Trophoblast cell (in vitro differentiated cells and primary cell): ENCODE results near the gene SLC38A7.

Experiments used
- DNase-seq, 2 donors: peaks; one replicate each; pipeline ENCODE4 v3.0.0-alpha.2; 2016
- H2AFZ ChIP-seq: 2 replicates; pipeline ENCODE4 v1.6.1; 2013; ENCODE audit warnings: low read length, moderate library complexity, mild to moderate bottlenecking; ENCODE audit not compliant: insufficient read depth, poor library complexity
- H2AK5ac ChIP-seq: 2 replicates; pipeline ENCODE4 v1.6.1; 2013; ENCODE audit warnings: mild to moderate bottlenecking, low read length
- H2BK120ac ChIP-seq: 2 replicates; pipeline ENCODE4 v1.6.1; 2013; ENCODE audit warnings: low read length, mild to moderate bottlenecking, moderate library complexity; ENCODE audit not compliant: insufficient read depth, poor library complexity
- H2BK12ac ChIP-seq: 2 replicates; pipeline ENCODE4 v1.6.1; 2013; ENCODE audit warnings: mild to moderate bottlenecking, low read length, moderate library complexity
- H2BK5ac ChIP-seq: 2 replicates; pipeline ENCODE4 v1.6.1; 2013; ENCODE audit warnings: low read length, low read depth, moderate library complexity, mild to moderate bottlenecking; ENCODE audit not compliant: poor library complexity
- H3K14ac ChIP-seq: 2 replicates; pipeline ENCODE4 v1.6.1; 2013; ENCODE audit warnings: mild to moderate bottlenecking, low read length
- H3K18ac ChIP-seq: 2 replicates; pipeline ENCODE4 v1.6.1; 2013; ENCODE audit warnings: mild to moderate bottlenecking, low read length
- H3K23ac ChIP-seq: 2 replicates; pipeline ENCODE4 v1.6.1; 2013; ENCODE audit warnings: low read length
- H3K27ac ChIP-seq: 2 replicates; pipeline ENCODE4 v1.5.1; 2013; ENCODE audit warnings: low read depth, mild to moderate bottlenecking, inconsistent platforms, low read length, moderate library complexity
- H3K27me3 ChIP-seq: 2 replicates; pipeline ENCODE4 v1.6.1; 2013; ENCODE audit warnings: inconsistent platforms, mild to moderate bottlenecking, low read length, moderate library complexity; ENCODE audit not compliant: insufficient read depth
- H3K36me3 ChIP-seq, 2 experiments: 1 replicate in 1 of 2; 2 replicates in 1 of 2; pipeline ENCODE4 v1.6.1; 2013; ENCODE audit warnings: low read length in 2 of 2, mild to moderate bottlenecking in 2 of 2, moderate library complexity in 1 of 2; ENCODE audit not compliant: insufficient read depth in 2 of 2, control insufficient read depth in 1 of 2
- H3K4ac ChIP-seq: 2 replicates; pipeline ENCODE4 v1.6.1; 2013; ENCODE audit warnings: low read depth, mild to moderate bottlenecking, low read length, moderate library complexity
- H3K4me1 ChIP-seq, 2 experiments: 1 replicate in 1 of 2; 2 replicates in 1 of 2; pipeline ENCODE4 v1.6.1; 2013; ENCODE audit warnings: low read length in 2 of 2, mild to moderate bottlenecking in 2 of 2, moderate library complexity in 1 of 2; ENCODE audit not compliant: insufficient read depth in 2 of 2, control insufficient read depth in 1 of 2
- H3K4me2 ChIP-seq: 2 replicates; pipeline ENCODE4 v1.6.1; 2013; ENCODE audit warnings: inconsistent platforms, mild to moderate bottlenecking, low read length, moderate library complexity
- H3K4me3 ChIP-seq: 2 replicates; pipeline ENCODE4 v1.5.1; 2013; ENCODE audit warnings: mild to moderate bottlenecking, low read depth, low read length, inconsistent platforms
- H3K79me1 ChIP-seq: one replicate; pipeline ENCODE4 v1.6.1; 2013; ENCODE audit warnings: low read length
- H3K79me2 ChIP-seq: 2 replicates; pipeline ENCODE4 v1.6.1; 2013; ENCODE audit warnings: low read length, mild to moderate bottlenecking; ENCODE audit not compliant: control insufficient read depth, insufficient read depth, poor library complexity
- H3K9ac ChIP-seq: 2 replicates; pipeline ENCODE4 v1.6.1; 2013; ENCODE audit warnings: mild to moderate bottlenecking, low read length
- H3K9me3 ChIP-seq: 2 replicates; pipeline ENCODE4 v1.6.1; 2013; ENCODE audit warnings: low read depth, mild to moderate bottlenecking, control low read depth, inconsistent platforms, low read length; ENCODE audit not compliant: insufficient read depth
- H4K12ac ChIP-seq: 2 replicates; pipeline ENCODE4 v1.6.1; 2013; ENCODE audit warnings: low read depth, mild to moderate bottlenecking, low read length, moderate library complexity
- H4K8ac ChIP-seq: 2 replicates; pipeline ENCODE4 v1.6.1; 2013; ENCODE audit warnings: low read depth, mild to moderate bottlenecking, low read length, moderate library complexity
- H4K91ac ChIP-seq: one replicate; pipeline ENCODE4 v1.6.1; 2013; ENCODE audit warnings: low read depth, mild to moderate bottlenecking, low read length, moderate library complexity
- WGBS: extraction: QIAGEN DNeasy Blood & Tissue Kit; methylation state at CpG from one replicate; pipeline ENCODE4 v1.1.7; 2013; ENCODE audit warnings: missing lambda C conversion rate; ENCODE audit not compliant: insufficient read length, insufficient coverage; ENCODE audit errors: extremely low coverage; 5-methylcytosine and 5-hydroxymethylcytosine counted together

SLC38A7 gene

DNA sequence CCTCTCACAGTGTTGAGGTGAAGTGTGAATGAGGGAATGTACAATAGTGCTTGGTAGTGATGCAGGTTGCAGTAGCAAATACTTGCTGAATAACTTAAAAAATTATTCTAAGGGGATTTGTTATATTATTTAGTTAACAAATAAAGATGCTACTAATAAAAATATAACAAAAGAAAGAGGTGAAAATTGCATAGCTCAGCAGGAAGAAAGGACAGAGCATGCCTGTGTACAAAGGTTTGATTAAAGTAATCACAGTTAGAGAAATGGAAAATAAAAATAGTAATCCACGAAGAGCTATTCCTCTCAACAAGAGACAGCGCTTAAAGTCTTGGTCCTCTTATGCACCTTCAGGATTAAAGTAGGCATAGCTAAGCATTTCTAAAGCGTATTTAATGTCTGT lies 38.5 kb upstream of the SLC38A7 start:
- Histone ChIP-seq H3K4me3 (no peak overlapping the region), H2AK5ac (no peak overlapping the region), H3K23ac (no peak overlapping the region), H3K79me1 (no peaks in the 10 kb centered on the region), H2AFZ (no peak overlapping the region), H3K36me3 (peaks cover 23 to 26% of the 10 kb centered on the region in 2 experiments), H4K91ac (no peak overlapping the region), H4K8ac (no peak overlapping the region), H3K18ac (no peak overlapping the region), H3K4ac (no peak overlapping the region), H3K14ac (no peak overlapping the region), H3K4me1 (no peaks in the 10 kb centered on the region), H3K4me2 (no peak overlapping the region), H2BK12ac (no peak overlapping the region), H3K27me3 (no peaks in the 10 kb centered on the region), H2BK120ac (no peak overlapping the region), H3K9ac (no peak overlapping the region), H4K12ac (no peak overlapping the region), H2BK5ac (no peak overlapping the region), H3K27ac (no peak overlapping the region), H3K79me2 (no peaks in the 10 kb centered on the region), H3K9me3 (no peaks in the 10 kb centered on the region)
- WGBS = no CpG with 5 or more reads among the region's 3 CpGs
- no peak for DNase-seq

DNA sequence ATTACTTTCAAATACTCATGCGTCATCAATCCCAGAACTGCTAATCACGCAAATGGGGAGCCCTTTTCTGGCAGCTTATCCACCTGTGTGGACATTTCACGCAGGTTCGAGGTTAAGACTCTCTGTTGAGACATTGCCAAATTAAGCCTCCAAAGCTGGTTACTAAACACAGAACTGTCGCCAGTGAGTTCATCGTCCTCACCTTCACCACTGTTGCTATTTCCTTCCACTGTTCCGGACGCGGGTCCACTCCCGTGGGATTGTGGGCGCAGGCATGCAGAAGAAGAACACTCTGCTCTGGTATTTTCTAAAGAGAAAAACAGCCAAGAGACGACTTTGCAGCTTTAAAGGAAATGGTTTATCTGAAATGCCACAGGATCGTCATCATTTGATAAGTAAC lies 33.4 kb upstream of the SLC38A7 start:
- Histone ChIP-seq H3K4ac (no peak overlapping the region), H3K4me2 (no peak overlapping the region), H2BK5ac (no peak overlapping the region), H3K27me3 (no peaks in the 10 kb centered on the region), H3K4me3 (no peak overlapping the region), H3K9ac (no peak overlapping the region), H4K8ac (no peak overlapping the region), H3K14ac (no peak overlapping the region), H2AK5ac (no peak overlapping the region), H3K18ac (no peak overlapping the region), H3K27ac (no peak overlapping the region), H2BK120ac (no peak overlapping the region), H3K79me2 (no peaks in the 10 kb centered on the region), H2BK12ac (no peak overlapping the region), H3K9me3 (no peaks in the 10 kb centered on the region), H3K4me1 (no peaks in the 10 kb centered on the region), H2AFZ (no peak overlapping the region), H3K23ac (no peak overlapping the region), H4K12ac (no peak overlapping the region), H3K36me3 (peaks cover 37 to 50% of the 10 kb centered on the region in 2 experiments), H4K91ac (no peak overlapping the region), H3K79me1 (no peaks in the 10 kb centered on the region)
- no peak for DNase-seq
- WGBS = no CpG with 5 or more reads among the region's 13 CpGs

DNA sequence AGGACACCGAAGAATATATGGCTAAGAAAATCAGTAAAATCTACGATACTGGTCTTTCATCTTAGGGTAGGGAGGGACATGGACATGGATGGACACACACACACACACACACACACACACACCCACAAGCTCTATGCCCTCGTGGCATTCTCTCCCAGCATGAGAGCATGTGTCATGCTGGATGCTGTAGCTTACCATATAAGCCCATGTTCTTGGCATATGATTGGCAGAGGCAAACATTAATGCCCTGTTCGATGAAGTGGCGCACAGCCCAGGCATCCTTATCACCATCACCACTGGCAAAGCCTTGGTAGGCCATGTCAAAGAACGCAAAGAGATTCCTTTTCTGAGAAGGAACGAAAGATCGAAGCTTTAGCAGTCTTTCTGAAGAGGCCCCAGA lies 31.9 kb upstream of the SLC38A7 start:
- H3K4ac ChIP-seq = no peak overlapping the region
- H3K79me2 ChIP-seq = no peaks in the 10 kb centered on the region
- H2BK120ac ChIP-seq = no peak overlapping the region
- no peak overlapping the region for H3K23ac ChIP-seq
- no peaks in the 10 kb centered on the region for H3K27me3 ChIP-seq
- no CpG with 5 or more reads among the region's 8 CpGs for WGBS
- no peaks in the 10 kb centered on the region for H3K79me1 ChIP-seq
- no peak overlapping the region for H3K14ac ChIP-seq
- no peak overlapping the region for H3K4me3 ChIP-seq
- no peak overlapping the region for H2BK5ac ChIP-seq
- H3K18ac ChIP-seq = no peak overlapping the region
- no peak for DNase-seq
- no peak overlapping the region for H3K9ac ChIP-seq
- no peak overlapping the region for H3K27ac ChIP-seq
- no peaks in the 10 kb centered on the region for H3K4me1 ChIP-seq
- H2BK12ac ChIP-seq = no peak overlapping the region
- no peak overlapping the region for H2AK5ac ChIP-seq
- no peaks in the 10 kb centered on the region for H3K9me3 ChIP-seq
- peaks cover 41 to 55% of the 10 kb centered on the region in 2 experiments for H3K36me3 ChIP-seq
- H3K4me2 ChIP-seq = no peak overlapping the region
- H4K8ac ChIP-seq = no peak overlapping the region
- no peak overlapping the region for H4K91ac ChIP-seq
- H4K12ac ChIP-seq = no peak overlapping the region
- H2AFZ ChIP-seq = no peak overlapping the region

DNA sequence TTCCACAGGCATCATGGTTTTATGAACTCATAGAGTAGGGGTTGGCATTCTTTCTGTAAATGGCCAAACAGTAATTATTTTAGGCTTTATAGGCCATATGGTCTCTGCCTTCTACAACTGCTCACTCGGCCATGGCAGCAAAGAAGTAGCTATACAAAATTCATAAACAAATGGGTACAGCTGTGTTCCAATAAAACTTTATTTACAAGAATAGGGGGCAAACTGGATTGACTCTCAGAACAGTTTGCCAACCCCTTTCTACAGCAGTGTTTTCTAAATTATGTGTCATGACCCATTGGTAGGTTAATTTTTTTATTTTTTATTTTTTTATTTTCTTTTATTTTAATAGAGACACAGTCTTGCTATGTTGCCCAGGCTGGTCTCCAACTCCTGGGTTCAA lies 29.2 kb upstream of the SLC38A7 start:
- Histone ChIP-seq H3K27me3 (no peaks in the 10 kb centered on the region), H4K91ac (no peak overlapping the region), H3K79me1 (no peaks in the 10 kb centered on the region), H3K4me3 (no peak overlapping the region), H3K79me2 (no peaks in the 10 kb centered on the region), H3K4ac (no peak overlapping the region), H3K18ac (no peak overlapping the region), H2AFZ (no peak overlapping the region), H3K4me1 (no peaks in the 10 kb centered on the region), H3K9me3 (peaks cover 2% of the 10 kb centered on the region), H4K8ac (no peak overlapping the region), H2BK5ac (no peak overlapping the region), H3K23ac (no peak overlapping the region), H3K9ac (no peak overlapping the region), H4K12ac (no peak overlapping the region), H2AK5ac (no peak overlapping the region), H3K27ac (no peak overlapping the region), H3K14ac (no peak overlapping the region), H2BK120ac (no peak overlapping the region), H3K4me2 (no peak overlapping the region), H3K36me3 (peaks cover 37 to 50% of the 10 kb centered on the region in 2 experiments), H2BK12ac (no peak overlapping the region)
- no CpG with 5 or more reads among the region's 1 CpG for WGBS
- DNase-seq = no peak
